Loucy (cell line): Measurements from ENCODE around the gene ARL4D.

Experiments
- H2AFZ ChIP-seq: fragments of 200-600 bp; sonication (generic); 2 replicates; pipeline ENCODE4 v1.6.0; 2016; ENCODE audit warnings: antibody characterized with exemption, mild to moderate bottlenecking, low read length, moderate library complexity
- H3F3A ChIP-seq: fragments of 200-600 bp; 2 replicates; pipeline ENCODE4 v1.6.0; 2016; ENCODE audit warnings: antibody characterized with exemption, low read depth, mild to moderate bottlenecking
- H3K27me3 ChIP-seq: fragments of 200-600 bp; sonication (generic); 2 replicates; pipeline ENCODE4 v1.6.1; 2014; ENCODE audit warnings: low read length, mild to moderate bottlenecking; ENCODE audit not compliant: insufficient read depth, poor library complexity, severe bottlenecking
- H3K36me3 ChIP-seq: fragments of 200-600 bp; sonication (generic); 2 replicates; pipeline ENCODE4 v1.6.1; 2016; ENCODE audit warnings: low read length; ENCODE audit not compliant: insufficient read depth
- H3K4me1 ChIP-seq: fragments of 200-600 bp; sonication (generic); 2 replicates; pipeline ENCODE4 v1.5.1; 2014; ENCODE audit warnings: low read length, mild to moderate bottlenecking; ENCODE audit not compliant: insufficient read depth, poor library complexity, severe bottlenecking
- H3K4me2 ChIP-seq: fragments of 200-600 bp; sonication (generic); 2 replicates; pipeline ENCODE4 v1.6.0; 2014; ENCODE audit warnings: antibody characterized with exemption, low read length, low read depth, mild to moderate bottlenecking; ENCODE audit not compliant: poor library complexity, severe bottlenecking
- H3K4me3 ChIP-seq: fragments of 200-600 bp; sonication (generic); 2 replicates; pipeline ENCODE4 v1.5.1; 2014; ENCODE audit warnings: low read length, mild to moderate bottlenecking, mixed read lengths; ENCODE audit not compliant: poor library complexity, severe bottlenecking
- H3K79me2 ChIP-seq: fragments of 200-600 bp; sonication (generic); 2 replicates; pipeline ENCODE4 v1.6.1; 2014; ENCODE audit warnings: low read length; ENCODE audit not compliant: insufficient read depth
- H3K9ac ChIP-seq: fragments of 200-600 bp; sonication (generic); 2 replicates; pipeline ENCODE4 v1.6.0; 2014; ENCODE audit warnings: mild to moderate bottlenecking, low read depth, low read length, moderate library complexity; ENCODE audit not compliant: poor library complexity, severe bottlenecking
- H3K9me2 ChIP-seq: fragments of 200-600 bp; sonication (generic); replicated peaks from 2 replicates; pipeline ENCODE4 v1.6.1; 2016; ENCODE audit warnings: low read depth, low read length, mixed read lengths
- H3K9me3 ChIP-seq: fragments of 200-600 bp; sonication (generic); 2 replicates; pipeline ENCODE4 v1.6.1; 2014; ENCODE audit warnings: mild to moderate bottlenecking, antibody characterized with exemption, low read length, low read depth; ENCODE audit not compliant: insufficient read depth
- H4K20me1 ChIP-seq: fragments of 200-600 bp; sonication (generic); 2 replicates; pipeline ENCODE4 v1.6.0; 2014; ENCODE audit warnings: antibody characterized with exemption, low read length, mild to moderate bottlenecking; ENCODE audit not compliant: insufficient read depth, poor library complexity, severe bottlenecking
- CTCF ChIP-seq: fragments of 200-600 bp; sonication (generic); conservative IDR thresholded peaks from 2 replicates; pipeline ENCODE4 v1.5.1; 2014; ENCODE audit warnings: mild to moderate bottlenecking, antibody characterized with exemption, low read length
- EZH2phosphoT487 ChIP-seq: fragments of 200-600 bp; IDR thresholded peaks from 2 replicates; pipeline ENCODE4 v1.6.1; 2018; ENCODE audit warnings: antibody characterized with exemption, mild to moderate bottlenecking, moderate library complexity, borderline replicate concordance

Gene ARL4D

GRCh38 chr17:43398724-43399595 lies at the start of gene ARL4D:
Gene ARL4D (plus strand): TSS chr17:43398993. CDS start chr17:43399733, 740 bp downstream.
- H3F3A ChIP-seq: no peaks in the 10 kb centered on the region
- peak within 1 kb of the TSS; percentile 78 for H3K9ac ChIP-seq
- H3K9me2 ChIP-seq: no peaks in the 10 kb centered on the region
- H3K4me1 ChIP-seq: peaks cover 23% of the 10 kb centered on the region
- no peaks in the 10 kb centered on the region for H3K79me2 ChIP-seq
- H3K9me3 ChIP-seq: no peaks in the 10 kb centered on the region
- H2AFZ ChIP-seq: peak within 1 kb of the TSS; percentile 100
- peak within 1 kb of the TSS; percentile 96 for H3K4me2 ChIP-seq
- H3K27me3 ChIP-seq: no peaks in the 10 kb centered on the region
- H3K4me3 ChIP-seq: peak within 1 kb of the TSS; percentile 79
- TF ChIP-seq CTCF: no peak
- TF ChIP-seq EZH2phosphoT487: no peak
- no peaks in the 10 kb centered on the region for H3K36me3 ChIP-seq
- H4K20me1 ChIP-seq: no peaks in the 10 kb centered on the region

- Histone ChIP-seq H3F3A (no peaks in the 10 kb centered on the region), H3K4me2 (no peak overlapping the region), H3K4me1 (no peaks in the 10 kb centered on the region), H3K4me3 (no peak overlapping the region), H3K36me3 (no peaks in the 10 kb centered on the region), H3K9ac (no peak overlapping the region), H2AFZ (no peak overlapping the region), H3K79me2 (no peaks in the 10 kb centered on the region), H3K27me3 (no peaks in the 10 kb centered on the region), H3K9me2 (no peaks in the 10 kb centered on the region), H3K9me3 (peaks cover 22% of the 10 kb centered on the region; the same call in 1 of the 2 replicates), H4K20me1 (no peaks in the 10 kb centered on the region)
- TF ChIP-seq EZH2phosphoT487: no peak
- TF ChIP-seq CTCF: peak; percentile 35; the same call in 1 of the 2 replicates
Measured at GRCh38 chr17:43349142-43349541, 49.7 kb upstream of the ARL4D start.

- Histone ChIP-seq H4K20me1 (no peaks in the 10 kb centered on the region), H3F3A (no peaks in the 10 kb centered on the region), H3K4me2 (no peak overlapping the region), H3K79me2 (no peaks in the 10 kb centered on the region), H3K9ac (no peak overlapping the region), H3K9me3 (peaks cover 22% of the 10 kb centered on the region; the same call in 1 of the 2 replicates), H3K27me3 (no peaks in the 10 kb centered on the region), H3K4me1 (no peaks in the 10 kb centered on the region), H3K9me2 (no peaks in the 10 kb centered on the region), H2AFZ (no peak overlapping the region), H3K4me3 (no peak overlapping the region), H3K36me3 (no peaks in the 10 kb centered on the region)
- TF ChIP-seq CTCF (no peak), EZH2phosphoT487 (no peak)
Measured at GRCh38 chr17:43350888-43351361, 47.9 kb upstream of the ARL4D start.
